ENCODE data around the gene NSUN2. TPM values are rescaled to one million over a fixed set of nuclear protein-coding genes. Genes with fewer than 3 reads are reported as not detected.

NSUN2 gene
- total RNA-seq, 1 donor from 2014 or later = 78.8 TPM

GRCh38 chr5:6623941-6624340 lies 8.9 kb downstream of the NSUN2 start:
- peaks cover 84% of the 10 kb centered on the region for H3K79me2 ChIP-seq (ENCODE audit: insufficient read depth, low read length)
- TF ChIP-seq CTCF (IDR thresholded peaks at IDR 0.05; ENCODE audit: insufficient read depth, low read depth, low read length) (no peak), EZH2 (IDR thresholded peaks at IDR 0.05; ENCODE audit: insufficient read depth, low read length) (no peak)
- no peak for DNase-seq (ENCODE audit: low read depth)
- H3K4me3 ChIP-seq (ENCODE audit: insufficient read depth, low read depth, low read length) = no peak overlapping the region
- H3K4me1 Mint-ChIP-seq (ENCODE audit: low read depth, unreplicated experiment) = peaks cover 3% of the 10 kb centered on the region
- H3K36me3 Mint-ChIP-seq (ENCODE audit: low read depth, unreplicated experiment) = peaks cover 31% of the 10 kb centered on the region
- peaks cover 72% of the 10 kb centered on the region for H4K20me1 ChIP-seq (ENCODE audit: insufficient read depth, low read length)
- H3K9me3 ChIP-seq (ENCODE audit: insufficient read depth, low read depth, low read length) = peaks cover 3% of the 10 kb centered on the region
- no peak overlapping the region for H3K4me2 ChIP-seq (ENCODE audit: low read length)
- H3K36me3 ChIP-seq (ENCODE audit: insufficient read depth, low read length) = peaks cover 78% of the 10 kb centered on the region
- H3K27ac Mint-ChIP-seq (ENCODE audit: unreplicated experiment) = no peak overlapping the region
- H2AFZ ChIP-seq (ENCODE audit: low read depth, low read length) = no peak overlapping the region
- H3K27me3 ChIP-seq (ENCODE audit: insufficient read depth, low read length) = no peaks in the 10 kb centered on the region
- no peaks in the 10 kb centered on the region for H3K9me3 Mint-ChIP-seq (ENCODE audit: unreplicated experiment)
- H3K9ac ChIP-seq (ENCODE audit: low read length) = no peak overlapping the region
- H3K4me3 Mint-ChIP-seq (ENCODE audit: unreplicated experiment) = no peak overlapping the region
- H3K27ac ChIP-seq (ENCODE audit: low read depth, low read length) = no peak overlapping the region
- H3K4me1 ChIP-seq (ENCODE audit: insufficient read depth, low read length) = no peaks in the 10 kb centered on the region
- H3K27me3 Mint-ChIP-seq (ENCODE audit: low read depth, unreplicated experiment) = no peaks in the 10 kb centered on the region
- no peak for FAIRE-seq

DNA sequence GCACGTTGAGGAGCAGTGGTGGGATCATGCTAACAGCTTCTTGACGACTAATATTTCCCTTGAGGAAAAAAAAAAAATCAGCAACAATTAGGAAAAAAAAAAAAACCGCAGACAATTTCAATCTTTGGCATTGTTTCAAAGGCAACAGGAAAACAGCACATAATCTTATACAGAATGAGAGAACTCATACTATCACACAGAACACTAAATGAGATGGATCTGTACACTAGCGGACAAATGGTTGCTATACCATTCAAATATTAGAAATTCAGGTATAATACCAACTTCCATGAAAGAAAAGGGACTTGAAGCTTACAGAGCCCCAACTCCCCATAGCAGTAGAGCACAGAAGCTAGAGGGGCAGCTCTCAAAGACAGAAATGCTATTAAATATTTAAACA lies 9.6 kb downstream of the NSUN2 start:
- Histone ChIP-seq H3K4me1 (ENCODE audit: insufficient read depth, low read length) (no peaks in the 10 kb centered on the region), H3K36me3 (ENCODE audit: insufficient read depth, low read length) (peaks cover 78% of the 10 kb centered on the region), H3K27me3 (ENCODE audit: insufficient read depth, low read length) (no peaks in the 10 kb centered on the region), H3K27ac (ENCODE audit: low read depth, low read length) (no peak overlapping the region), H3K4me3 (ENCODE audit: insufficient read depth, low read depth, low read length) (no peak overlapping the region), H3K9ac (ENCODE audit: low read length) (no peak overlapping the region), H3K4me2 (ENCODE audit: low read length) (no peak overlapping the region), H3K79me2 (ENCODE audit: insufficient read depth, low read length) (peaks cover 81% of the 10 kb centered on the region), H2AFZ (ENCODE audit: low read depth, low read length) (no peak overlapping the region), H3K9me3 (ENCODE audit: insufficient read depth, low read depth, low read length) (peaks cover 3% of the 10 kb centered on the region), H4K20me1 (ENCODE audit: insufficient read depth, low read length) (peaks cover 68% of the 10 kb centered on the region)
- H3K36me3 Mint-ChIP-seq (ENCODE audit: low read depth, unreplicated experiment) = peaks cover 31% of the 10 kb centered on the region
- no peaks in the 10 kb centered on the region for H3K27me3 Mint-ChIP-seq (ENCODE audit: low read depth, unreplicated experiment)
- TF ChIP-seq CTCF (IDR thresholded peaks at IDR 0.05; ENCODE audit: insufficient read depth, low read depth, low read length) = no peak
- no peak for TF ChIP-seq EZH2 (IDR thresholded peaks at IDR 0.05; ENCODE audit: insufficient read depth, low read length)
- H3K4me1 Mint-ChIP-seq (ENCODE audit: low read depth, unreplicated experiment) = peaks cover 3% of the 10 kb centered on the region
- no peak for FAIRE-seq
- no peak overlapping the region for H3K27ac Mint-ChIP-seq (ENCODE audit: unreplicated experiment)
- H3K4me3 Mint-ChIP-seq (ENCODE audit: unreplicated experiment) = no peak overlapping the region
- no peaks in the 10 kb centered on the region for H3K9me3 Mint-ChIP-seq (ENCODE audit: unreplicated experiment)
- DNase-seq (ENCODE audit: low read depth) = no peak

GRCh38 chr5:6616632-6617031 lies 16.2 kb downstream of the NSUN2 start:
- peaks cover 61% of the 10 kb centered on the region for H3K36me3 ChIP-seq (ENCODE audit: insufficient read depth, low read length)
- no peak for FAIRE-seq

More at GRCh38 chr5:6616632-6617031, 16.2 kb downstream of the NSUN2 start:
- H2AFZ ChIP-seq (ENCODE audit: low read depth, low read length) = no peak overlapping the region
- H3K4me3 ChIP-seq (ENCODE audit: insufficient read depth, low read depth, low read length) = no peak overlapping the region
- TF ChIP-seq EZH2 (IDR thresholded peaks at IDR 0.05; ENCODE audit: insufficient read depth, low read length) (no peak), CTCF (IDR thresholded peaks at IDR 0.05; ENCODE audit: insufficient read depth, low read depth, low read length) (no peak)
- H3K27me3 ChIP-seq (ENCODE audit: insufficient read depth, low read length) = no peaks in the 10 kb centered on the region
- Mint-ChIP-seq H3K4me1 (ENCODE audit: low read depth, unreplicated experiment) (peaks cover 10% of the 10 kb centered on the region), H3K27me3 (ENCODE audit: low read depth, unreplicated experiment) (no peaks in the 10 kb centered on the region), H3K27ac (ENCODE audit: unreplicated experiment) (no peak overlapping the region), H3K9me3 (ENCODE audit: unreplicated experiment) (no peaks in the 10 kb centered on the region), H3K36me3 (ENCODE audit: low read depth, unreplicated experiment) (peaks cover 18% of the 10 kb centered on the region), H3K4me3 (ENCODE audit: unreplicated experiment) (no peak overlapping the region)
- H3K79me2 ChIP-seq (ENCODE audit: insufficient read depth, low read length) = peaks cover 72% of the 10 kb centered on the region
- peaks cover 67% of the 10 kb centered on the region for H4K20me1 ChIP-seq (ENCODE audit: insufficient read depth, low read length)
- no peaks in the 10 kb centered on the region for H3K9me3 ChIP-seq (ENCODE audit: insufficient read depth, low read depth, low read length)
- DNase-seq (ENCODE audit: low read depth) = no peak
- no peak overlapping the region for H3K4me2 ChIP-seq (ENCODE audit: low read length)
- H3K27ac ChIP-seq (ENCODE audit: low read depth, low read length) = no peak overlapping the region
- H3K4me1 ChIP-seq (ENCODE audit: insufficient read depth, low read length) = no peaks in the 10 kb centered on the region
- no peak overlapping the region for H3K9ac ChIP-seq (ENCODE audit: low read length)
